ENCODE measurements around the gene CCDC191.

Gene CCDC191

GRCh38 chr3:114089675-114090074, 33.3 kb upstream of the CCDC191 start:
- Histone ChIP-seq H3K27ac (no peak overlapping the region), H3K9me3 (ENCODE audit: control insufficient read depth, low read length) (no peaks in the 10 kb centered on the region), H3K4me3 (ENCODE audit: low read depth, low read length) (no peak overlapping the region), H3K79me2 (no peaks in the 10 kb centered on the region), H2AFZ (no peak overlapping the region), H3K9ac (no peak overlapping the region), H3K36me3 (ENCODE audit: control insufficient read depth, insufficient read depth, low read length) (no peaks in the 10 kb centered on the region), H3K4me2 (ENCODE audit: low read length) (no peak overlapping the region), H3K27me3 (ENCODE audit: control insufficient read depth, insufficient read depth, low read length) (no peaks in the 10 kb centered on the region), H3K4me1 (no peaks in the 10 kb centered on the region)
- no peak for TF ChIP-seq CTCF (IDR thresholded peaks at IDR 0.05)

- H3K9ac ChIP-seq = no peak overlapping the region
- H3K79me2 ChIP-seq = no peaks in the 10 kb centered on the region
- no peak for TF ChIP-seq CTCF (IDR thresholded peaks at IDR 0.05)
- H3K27me3 ChIP-seq (ENCODE audit: control insufficient read depth, insufficient read depth, low read length) = no peaks in the 10 kb centered on the region
- no peaks in the 10 kb centered on the region for H3K9me3 ChIP-seq (ENCODE audit: control insufficient read depth, low read length)
- H2AFZ ChIP-seq = no peak overlapping the region
- H3K4me3 ChIP-seq (ENCODE audit: low read depth, low read length) = no peak overlapping the region
- no peak overlapping the region for H3K27ac ChIP-seq
- H3K4me2 ChIP-seq (ENCODE audit: low read length) = no peak overlapping the region
- no peaks in the 10 kb centered on the region for H3K36me3 ChIP-seq (ENCODE audit: control insufficient read depth, insufficient read depth, low read length)
- H3K4me1 ChIP-seq = no peaks in the 10 kb centered on the region
Observed at GRCh38 chr3:114086356-114086755, 30.0 kb upstream of the CCDC191 start.

GRCh38 chr3:114083112-114083511, 26.8 kb upstream of the CCDC191 start:
- TF ChIP-seq CTCF (IDR thresholded peaks at IDR 0.05) = no peak
- H3K4me3 ChIP-seq (ENCODE audit: low read depth, low read length) = no peak overlapping the region
- no peak overlapping the region for H3K9ac ChIP-seq
- no peaks in the 10 kb centered on the region for H3K4me1 ChIP-seq
- H3K4me2 ChIP-seq (ENCODE audit: low read length) = no peak overlapping the region
- H3K36me3 ChIP-seq (ENCODE audit: control insufficient read depth, insufficient read depth, low read length) = no peaks in the 10 kb centered on the region
- H3K79me2 ChIP-seq = no peaks in the 10 kb centered on the region
- H3K27ac ChIP-seq = no peak overlapping the region
- no peaks in the 10 kb centered on the region for H3K9me3 ChIP-seq (ENCODE audit: control insufficient read depth, low read length)
- no peaks in the 10 kb centered on the region for H3K27me3 ChIP-seq (ENCODE audit: control insufficient read depth, insufficient read depth, low read length)
- no peak overlapping the region for H2AFZ ChIP-seq

GRCh38 chr3:114081037-114081436, 24.7 kb upstream of the CCDC191 start:
- H3K4me3 ChIP-seq (ENCODE audit: low read depth, low read length) = no peak overlapping the region
- TF ChIP-seq CTCF (IDR thresholded peaks at IDR 0.05) = no peak

GRCh38 chr3:114080201-114080600, 23.9 kb upstream of the CCDC191 start:
- Histone ChIP-seq H3K27ac (no peak overlapping the region), H3K9me3 (ENCODE audit: control insufficient read depth, low read length) (no peaks in the 10 kb centered on the region), H3K27me3 (ENCODE audit: control insufficient read depth, insufficient read depth, low read length) (no peaks in the 10 kb centered on the region), H3K79me2 (no peaks in the 10 kb centered on the region), H3K4me1 (no peaks in the 10 kb centered on the region), H3K4me2 (ENCODE audit: low read length) (no peak overlapping the region), H3K36me3 (ENCODE audit: control insufficient read depth, insufficient read depth, low read length) (no peaks in the 10 kb centered on the region), H2AFZ (no peak overlapping the region), H3K4me3 (ENCODE audit: low read depth, low read length) (no peak overlapping the region), H3K9ac (no peak overlapping the region)
- no peak for TF ChIP-seq CTCF (IDR thresholded peaks at IDR 0.05)

More at GRCh38 chr3:114081037-114081436, 24.7 kb upstream of the CCDC191 start:
- H2AFZ ChIP-seq = no peak overlapping the region
- no peak overlapping the region for H3K27ac ChIP-seq
- H3K9me3 ChIP-seq (ENCODE audit: control insufficient read depth, low read length) = no peaks in the 10 kb centered on the region
- no peaks in the 10 kb centered on the region for H3K4me1 ChIP-seq
- H3K4me2 ChIP-seq (ENCODE audit: low read length) = no peak overlapping the region
- H3K9ac ChIP-seq = no peak overlapping the region
- no peaks in the 10 kb centered on the region for H3K27me3 ChIP-seq (ENCODE audit: control insufficient read depth, insufficient read depth, low read length)
- no peaks in the 10 kb centered on the region for H3K36me3 ChIP-seq (ENCODE audit: control insufficient read depth, insufficient read depth, low read length)
- H3K79me2 ChIP-seq = no peaks in the 10 kb centered on the region

Data from parathyroid adenoma (tissue), 2 donors.